Femur (tissue), 1 donor: Measurements from ENCODE around the gene P4HA1.

Experiments used
- DNase-seq: peaks from one replicate; pipeline ENCODE4 v3.0.0-alpha.2; 2017

Gene P4HA1

DNA sequence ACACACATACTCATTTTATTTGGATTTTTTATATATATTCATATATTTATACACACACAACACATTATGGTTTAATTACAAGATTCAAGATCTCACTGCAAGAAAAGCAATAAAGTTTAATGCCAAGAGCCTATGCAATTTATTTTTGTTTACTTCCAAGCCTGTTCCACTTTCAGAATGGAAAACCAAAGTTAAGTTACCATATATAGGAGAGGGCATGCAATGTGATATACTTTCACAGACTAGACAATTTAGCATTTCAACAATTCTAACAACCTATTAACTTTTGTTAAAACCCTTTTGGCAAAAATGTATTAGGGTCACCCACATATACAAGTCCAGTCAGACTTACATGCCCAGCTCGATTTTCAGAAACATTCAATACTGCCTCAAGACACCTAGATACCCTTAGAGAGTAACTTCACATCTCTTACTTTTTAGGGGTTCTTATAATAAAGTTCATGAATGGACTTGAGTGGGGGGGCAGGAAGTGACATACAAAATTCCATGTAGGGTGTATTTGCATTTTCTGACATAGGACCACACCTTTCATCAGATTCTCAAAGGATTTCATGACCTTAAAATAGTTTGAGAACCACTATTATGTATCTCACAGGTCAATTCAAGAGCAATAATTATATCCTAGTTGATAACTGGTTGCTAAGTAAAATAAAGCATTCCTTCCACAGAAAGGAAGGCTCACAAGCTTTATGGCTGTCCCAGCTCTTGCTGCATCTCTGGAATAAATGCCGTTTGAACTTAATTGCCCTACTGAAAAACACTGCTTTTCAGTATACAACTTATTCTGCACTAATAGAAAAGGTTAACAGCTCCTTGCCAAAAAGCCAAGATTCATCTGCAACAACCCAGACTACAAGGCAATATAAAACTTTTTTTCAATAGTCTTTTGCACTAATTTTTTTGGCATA is 2.5 kb downstream of the P4HA1 start:
- no peak for DNase-seq

DNA sequence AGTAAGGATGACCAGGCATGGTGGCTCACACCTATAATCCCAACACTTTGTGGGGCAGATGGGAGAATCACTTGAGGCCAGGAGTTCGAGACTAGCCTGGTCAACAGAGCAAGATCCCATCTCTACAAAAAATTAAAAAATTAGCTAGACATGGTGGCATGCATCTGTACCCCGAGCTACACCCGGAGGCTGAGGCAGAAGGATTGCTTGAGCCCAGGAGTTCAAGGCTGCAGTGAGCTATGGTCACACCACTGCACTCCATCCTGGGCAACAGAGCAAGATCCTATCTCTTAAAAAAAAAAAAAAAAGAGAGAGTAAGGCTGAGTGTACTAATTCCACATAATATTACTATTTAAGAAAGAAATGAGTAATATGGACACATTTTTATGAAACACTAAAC is 3.8 kb downstream of the P4HA1 start:
- no peak for DNase-seq

- no peak for DNase-seq
Observed at GRCh38 chr10:73088304-73088703, 8.4 kb downstream of the P4HA1 start.

DNA sequence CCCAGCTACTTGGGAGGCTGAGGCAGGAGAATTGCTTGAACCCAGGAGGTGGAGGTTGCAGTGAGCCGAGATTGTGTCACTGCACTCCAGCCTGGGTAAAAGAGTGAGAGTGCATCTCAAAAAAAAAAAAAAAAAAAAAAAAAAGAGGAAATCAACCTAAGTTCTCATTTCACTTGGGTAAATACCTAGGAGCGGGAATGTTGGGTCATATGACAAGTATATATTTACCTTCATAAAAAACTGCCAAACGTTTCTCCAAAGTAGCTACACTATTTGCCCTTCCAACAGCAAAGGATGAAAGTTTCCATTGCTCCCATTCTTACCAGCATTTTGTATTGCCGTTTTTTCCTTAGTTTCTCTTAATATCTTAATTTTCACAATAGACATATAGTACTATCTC is 9.8 kb downstream of the P4HA1 start:
- DNase-seq: no peak

- no peak for DNase-seq
Observed at GRCh38 chr10:73084209-73084608, 12.5 kb downstream of the P4HA1 start.

DNA sequence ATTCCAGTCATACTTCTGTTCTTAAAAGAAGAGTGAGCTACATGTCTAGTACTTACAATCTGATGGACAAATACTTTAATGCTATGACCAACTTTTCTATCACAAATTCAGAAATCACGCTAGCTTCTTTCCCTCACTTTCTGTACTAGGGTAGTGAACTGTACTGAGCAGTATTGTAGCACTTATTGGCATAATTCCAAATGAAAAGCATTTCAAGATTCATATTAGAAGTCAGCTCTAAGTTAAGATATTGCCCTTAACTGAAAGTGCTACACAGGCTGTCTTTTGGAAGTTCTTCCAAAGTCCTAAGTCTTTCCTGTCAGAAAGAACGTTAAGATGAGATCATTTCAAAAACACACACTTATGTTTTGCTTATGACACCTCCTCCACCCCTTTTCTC is 13.4 kb downstream of the P4HA1 start:
- no peak for DNase-seq

DNA sequence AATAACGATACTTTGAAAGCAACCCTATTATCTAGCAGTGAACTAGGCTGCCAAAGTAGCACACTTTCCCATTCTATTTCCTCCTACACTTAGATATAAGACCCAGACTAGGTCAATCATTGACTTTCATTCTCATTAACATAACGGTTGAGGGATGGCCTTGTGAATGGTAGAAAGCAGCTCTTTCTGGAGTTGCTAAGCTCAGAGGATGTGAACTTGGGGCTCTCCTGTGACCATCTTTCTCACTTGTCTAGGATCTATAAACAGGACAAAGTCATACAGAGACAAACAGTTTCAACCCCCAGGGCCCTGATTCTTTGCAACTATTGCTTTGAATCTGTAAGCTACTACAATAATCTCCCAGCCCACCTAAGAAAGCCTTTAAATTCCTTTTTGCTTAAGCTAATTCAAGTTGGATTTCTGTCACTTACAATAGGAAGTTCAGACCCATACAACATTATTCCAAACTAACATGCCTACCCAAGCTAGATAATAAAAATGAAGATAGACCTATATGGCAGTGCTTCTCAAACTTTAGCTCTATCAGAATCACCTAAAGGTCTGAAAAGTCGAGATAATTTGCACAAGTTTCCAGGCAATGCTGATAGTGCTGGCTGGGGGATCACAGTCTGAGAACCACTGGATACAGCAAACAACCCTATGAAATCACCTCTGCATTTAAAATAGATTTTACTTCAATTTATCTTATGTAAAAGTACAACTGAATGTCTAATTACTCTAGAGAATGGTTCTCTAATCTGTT is 16.7 kb downstream of the P4HA1 start:
- no peak for DNase-seq

DNA sequence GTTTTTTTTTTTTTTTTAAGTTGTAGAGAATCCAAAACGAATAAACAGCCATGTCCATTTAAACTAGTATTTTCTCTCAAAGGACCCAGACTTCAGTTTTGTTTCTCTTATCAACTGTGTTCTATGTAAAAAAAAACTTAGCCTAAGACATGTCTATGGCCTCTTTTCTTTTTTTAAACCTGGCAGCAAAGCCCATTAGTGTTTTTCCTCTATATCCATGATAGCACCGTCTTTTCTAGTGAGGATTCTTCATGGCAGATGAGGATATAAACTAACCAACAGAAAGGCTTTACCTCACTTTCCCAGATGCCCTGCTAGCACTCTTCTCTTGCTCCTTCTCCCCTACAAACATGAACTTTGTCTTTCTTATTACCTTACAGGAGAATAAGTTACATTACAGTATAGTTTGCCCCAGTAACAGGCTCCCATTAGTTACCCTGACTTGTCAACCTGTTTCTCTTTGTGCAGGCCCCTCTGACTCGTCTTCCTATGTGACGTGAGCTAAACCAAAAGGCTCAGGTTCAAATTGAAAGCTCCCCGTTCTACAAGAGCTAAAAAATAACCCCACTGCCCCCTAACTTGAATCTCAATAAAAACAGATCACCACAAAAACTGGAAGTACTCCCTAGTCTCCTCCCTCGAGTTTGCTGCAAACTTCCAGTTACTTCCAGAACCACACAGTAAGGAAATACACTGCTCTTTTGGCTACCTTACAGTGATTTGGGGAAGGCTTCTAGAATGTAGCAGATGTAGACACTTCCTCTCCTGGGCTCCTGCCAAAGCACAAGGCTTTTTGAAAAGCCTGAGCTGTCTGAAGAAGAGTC is 20.1 kb downstream of the P4HA1 start:
- peak; percentile 81 for DNase-seq

DNA sequence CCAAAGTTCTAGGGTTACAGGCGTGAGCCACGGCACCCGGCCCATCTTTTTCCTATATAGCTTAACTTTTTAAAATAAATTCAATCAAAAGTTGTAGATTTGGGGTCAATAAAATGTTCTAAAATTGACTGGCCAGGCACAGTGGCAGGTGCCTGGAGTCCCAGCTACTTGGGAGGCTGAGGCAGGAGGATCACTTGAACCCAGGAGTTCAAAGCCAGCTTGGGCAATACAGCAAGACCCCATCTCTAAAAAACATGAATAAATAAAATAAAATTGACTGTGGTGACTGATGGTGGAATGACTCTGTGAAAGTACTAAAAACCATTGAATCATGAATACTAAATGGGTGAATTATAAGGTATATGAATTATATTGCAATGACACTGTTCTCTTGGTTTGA is 20.8 kb downstream of the P4HA1 start:
- DNase-seq: no peak

DNA sequence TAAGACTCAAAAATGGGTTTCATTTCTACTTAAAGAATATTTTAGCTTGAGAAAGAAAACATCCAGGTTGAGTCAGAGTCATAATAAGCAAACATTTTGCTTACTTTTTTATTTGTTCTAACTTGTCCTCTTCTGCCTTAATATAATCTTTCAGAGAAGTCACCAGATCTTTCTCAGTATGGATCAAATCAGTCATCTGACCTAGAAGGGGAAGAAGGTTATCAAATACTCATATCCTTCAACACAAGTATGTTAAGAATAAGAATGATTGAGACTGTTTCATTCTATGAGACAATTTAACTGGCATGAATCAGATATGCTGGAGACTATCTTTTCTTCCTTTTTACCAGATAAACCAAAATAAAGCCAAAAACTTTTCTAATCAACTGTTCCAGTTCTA is 23.0 kb downstream of the P4HA1 start:
- no peak for DNase-seq

DNA sequence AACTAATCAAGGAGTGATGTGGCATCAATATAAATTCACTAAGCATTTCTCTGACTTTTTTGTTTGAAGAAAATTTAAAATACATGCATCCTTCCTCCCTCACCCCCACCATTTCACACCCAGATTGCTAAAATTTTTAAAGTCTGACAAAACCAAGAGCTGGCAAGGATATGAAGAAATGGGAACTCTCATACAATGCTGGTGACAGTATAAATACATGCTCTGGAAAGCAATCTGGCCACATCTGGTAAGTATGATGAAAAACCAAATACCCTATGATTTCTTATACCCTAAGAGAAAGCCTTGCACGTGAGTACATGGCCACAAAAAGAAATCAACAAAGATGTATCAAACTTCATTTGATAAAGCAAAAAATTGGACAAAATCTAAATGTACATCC is 31.2 kb downstream of the P4HA1 start:
- no peak for DNase-seq

DNA sequence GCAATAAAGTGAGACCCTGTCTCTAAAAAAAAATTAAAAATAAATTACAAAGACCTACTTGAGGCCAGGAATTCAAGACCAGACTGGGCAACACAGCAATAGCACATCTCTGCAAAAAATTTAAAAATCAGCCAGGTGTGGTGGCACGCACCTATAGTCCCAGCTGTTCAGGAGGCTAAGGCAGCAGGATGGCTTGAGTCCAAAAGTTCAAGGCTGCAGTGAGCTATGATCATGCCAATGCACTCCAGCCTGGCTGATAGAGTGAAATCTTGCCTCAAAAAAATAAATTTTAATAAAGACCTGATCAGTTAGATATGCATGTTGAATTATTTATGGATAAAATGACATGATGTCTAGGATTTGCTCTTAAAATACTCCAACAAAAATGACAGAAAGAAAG is 34.9 kb downstream of the P4HA1 start:
- no peak for DNase-seq

- DNase-seq: no peak
Observed at GRCh38 chr10:73060738-73061635, 35.7 kb downstream of the P4HA1 start.

- no peak for DNase-seq
Observed at GRCh38 chr10:73060173-73060572, 36.5 kb downstream of the P4HA1 start.

GRCh38 chr10:73058057-73058591 is 38.5 kb downstream of the P4HA1 start:
- no peak for DNase-seq

- DNase-seq: no peak
Observed at GRCh38 chr10:73054286-73054685, 42.4 kb downstream of the P4HA1 start.

DNA sequence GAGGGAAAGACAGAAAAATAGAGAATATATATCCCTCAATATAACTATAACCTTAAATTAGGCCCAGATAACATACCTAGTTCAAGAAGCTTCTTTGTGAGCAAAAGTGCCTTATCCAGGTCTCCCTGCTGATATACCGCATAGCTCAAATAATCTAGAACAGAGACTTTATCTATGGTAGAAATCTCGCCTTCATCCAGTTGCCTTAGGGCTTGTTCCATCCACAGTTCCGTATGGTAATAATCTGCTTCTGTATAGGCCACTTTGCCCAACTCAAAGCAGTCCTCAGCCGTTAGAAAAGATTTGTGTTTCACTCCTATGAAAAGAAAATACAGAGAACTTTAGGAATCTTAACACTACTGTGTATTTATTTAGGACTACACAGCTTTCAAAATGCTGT is 43.4 kb downstream of the P4HA1 start:
- DNase-seq: no peak

GRCh38 chr10:73044378-73045285 is 52.0 kb downstream of the P4HA1 start:
- DNase-seq: no peak

GRCh38 chr10:73043766-73044377 is 52.8 kb downstream of the P4HA1 start:
- no peak for DNase-seq

DNA sequence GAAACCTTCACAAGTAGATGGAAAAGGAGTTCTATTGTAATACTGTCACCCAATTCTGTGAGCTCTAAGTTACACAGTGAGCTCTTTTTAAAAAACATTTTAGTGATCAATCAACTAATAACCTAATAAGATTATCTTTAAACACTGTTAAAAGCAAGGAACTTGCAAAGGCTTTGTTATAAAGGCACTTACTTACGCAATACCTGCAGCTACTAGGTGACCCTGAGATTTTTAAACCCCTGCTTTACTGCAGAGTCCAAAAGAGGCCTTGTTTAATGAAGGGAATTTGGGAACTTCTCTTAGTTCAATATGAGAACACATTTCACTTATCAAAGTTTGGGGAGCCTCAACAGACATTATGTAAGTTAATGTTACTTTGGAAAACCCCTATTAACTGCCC is 53.3 kb downstream of the P4HA1 start:
- no peak for DNase-seq
